GM12878 (cell line): ENCODE results near the gene STX8. TPM values are rescaled to one million over a fixed set of nuclear protein-coding genes. Genes with fewer than 3 reads are reported as not detected.

ENCODE experiments used
- ATAC-seq: fragments of 200-7000 bp; cut with Tn5 transposase; 3 replicates; pipeline ENCODE4 v1.9.1; 2020; ENCODE audit warnings: mild to moderate bottlenecking, moderate library complexity
- BruUV-seq: library from RNA; stranded (reverse); fragments of 400-500 nt; replicated peaks from 2 replicates; lab custom pipeline; 2021; lab: Mats Ljungman, UMichigan
- CTCF ChIA-PET: fragments of 300-600 bp; sonication (Branson Sonifier 250); formaldehyde crosslinking; extraction: SDS; loops from one replicate; lab custom pipeline; 2021; ENCODE audit warnings: inconsistent platforms; lab: Yijun Ruan, JAX
- POLR2A ChIA-PET: fragments of 350-600 bp; formaldehyde crosslinking; extraction: SDS; loops from one replicate; lab custom pipeline; 2021; ENCODE audit warnings: inconsistent platforms; lab: Charles Lee
- RAD21 ChIA-PET: fragments of 300-600 bp; sonication (Branson Sonifier 250); formaldehyde crosslinking; loops from one replicate; lab custom pipeline; 2023; ENCODE audit warnings: antibody characterized with exemption; ENCODE audit not compliant: unreplicated experiment; lab: Charles Lee
- SMC1A ChIA-PET: fragments of 300-600 bp; sonication (Branson Sonifier 250); formaldehyde crosslinking; loops from one replicate; lab custom pipeline; 2023; ENCODE audit not compliant: unreplicated experiment, uncharacterized antibody; lab: Charles Lee
- DNase-seq: peaks from one replicate; pipeline ENCODE4 v3.0.0-alpha.2; 2011; ENCODE audit warnings: low read depth, low spot score
- FAIRE-seq: peaks from 3 replicates; lab custom pipeline; 2011; peaks lifted over from hg19 to GRCh38; lab: Jason Lieb, UNC
- H2AFZ ChIP-seq: 2 replicates; pipeline ENCODE4 v1.6.0; 2011; ENCODE audit warnings: low read depth, low read length, control low read depth; ENCODE audit not compliant: control insufficient read depth
- H3K27ac ChIP-seq: 2 replicates; pipeline ENCODE4 v1.5.1; 2011; ENCODE audit warnings: control low read depth; ENCODE audit not compliant: control insufficient read depth, insufficient read depth
- H3K27me3 ChIP-seq, 2 experiments: replicated peaks in 1 of 2; 2 replicates each; pipeline versions ENCODE4 v1.6.0 to v1.6.1; 2011; ENCODE audit warnings: low read length in 1 of 2; ENCODE audit not compliant: control insufficient read depth in 2 of 2, insufficient read depth in 2 of 2
- H3K36me3 ChIP-seq, 2 experiments: 2 replicates each; pipeline ENCODE4 v1.5.1; 2011; ENCODE audit warnings: low read length in 1 of 2; ENCODE audit not compliant: control insufficient read depth in 2 of 2, insufficient read depth in 2 of 2
- H3K4me1 ChIP-seq: 2 replicates; pipeline ENCODE4 v1.6.1; 2011; ENCODE audit warnings: mild to moderate bottlenecking, low read length, moderate library complexity, mixed read lengths; ENCODE audit not compliant: control insufficient read depth, insufficient read depth
- H3K4me2 ChIP-seq: 2 replicates; pipeline ENCODE4 v1.6.0; 2011; ENCODE audit warnings: control low read depth; ENCODE audit not compliant: control insufficient read depth, insufficient read depth
- H3K4me3 ChIP-seq: fragments of 200-600 bp; sonication (generic); 2 replicates; pipeline ENCODE4 v1.5.1; 2016
- H3K79me2 ChIP-seq: 2 replicates; pipeline ENCODE4 v1.6.0; 2011; ENCODE audit warnings: low read length; ENCODE audit not compliant: control insufficient read depth, insufficient read depth
- H3K9ac ChIP-seq: 2 replicates; pipeline ENCODE4 v1.8.0; 2011; ENCODE audit warnings: low read length, control low read depth, mixed read lengths; ENCODE audit not compliant: control insufficient read depth, insufficient read depth
- H3K9me3 ChIP-seq: replicated peaks from 3 replicates; pipeline ENCODE4 v1.5.1; 2011; ENCODE audit warnings: mild to moderate bottlenecking, low read length; ENCODE audit not compliant: control insufficient read depth, insufficient read depth
- H4K20me1 ChIP-seq: 2 replicates; pipeline ENCODE4 v1.6.0; 2011; ENCODE audit not compliant: control insufficient read depth, insufficient read depth
- BACH1 ChIP-seq: fragments of 450-650 bp; IDR thresholded peaks from 2 replicates; pipeline ENCODE4 v1.6.1; 2017; ENCODE audit warnings: mild to moderate bottlenecking, borderline replicate concordance
- HDGF ChIP-seq: fragments of 450-650 bp; IDR thresholded peaks from 2 replicates; pipeline ENCODE4 v1.6.1; 2016; ENCODE audit warnings: antibody characterized with exemption
- KDM1A ChIP-seq: fragments of 200-600 bp; sonication (generic); IDR thresholded peaks from 2 replicates; pipeline ENCODE4 v1.6.1; 2016; ENCODE audit warnings: borderline replicate concordance
- MTA2 ChIP-seq: fragments of 450-650 bp; IDR thresholded peaks from 2 replicates; pipeline ENCODE4 v1.6.1; 2016; ENCODE audit warnings: low read depth, mild to moderate bottlenecking, moderate library complexity
- NFYA ChIP-seq: IDR thresholded peaks from 2 replicates; pipeline ENCODE4 v1.6.1; 2011; ENCODE audit warnings: low read depth, mild to moderate bottlenecking, low read length, improper control_type of control experiment, borderline replicate concordance
- RAD21 ChIP-seq: IDR thresholded peaks from 2 replicates; pipeline ENCODE4 v1.6.1; 2011; ENCODE audit warnings: mild to moderate bottlenecking, low read depth, low read length, moderate library complexity; ENCODE audit not compliant: insufficient read depth
- REST ChIP-seq: IDR thresholded peaks from 2 replicates; pipeline ENCODE4 v1.6.1; 2012; ENCODE audit warnings: mild to moderate bottlenecking, low read depth, low read length
- RUNX3 ChIP-seq: IDR thresholded peaks from 2 replicates; pipeline ENCODE4 v1.6.1; 2012; ENCODE audit warnings: low read length, inconsistent platforms
- STAT3 ChIP-seq: IDR thresholded peaks from 2 replicates; pipeline ENCODE4 v1.6.1; 2011; ENCODE audit warnings: low read depth, low read length, improper control_type of control experiment
- TCF7 ChIP-seq: IDR thresholded peaks from 2 replicates; pipeline ENCODE4 v1.6.1; 2014; ENCODE audit warnings: antibody characterized with exemption, borderline replicate concordance
- ZNF687 ChIP-seq: fragments of 450-650 bp; IDR thresholded peaks from 2 replicates; pipeline ENCODE4 v1.6.1; 2017; ENCODE audit warnings: mild to moderate bottlenecking, moderate library complexity
- WGBS: methylation state at CpG from one replicate; pipeline ENCODE4 v1.1.6; 2016; ENCODE audit warnings: low lambda C conversion rate; ENCODE audit not compliant: insufficient replicate concordance, insufficient coverage; ENCODE audit errors: missing lambda C conversion rate; 5-methylcytosine and 5-hydroxymethylcytosine counted together
- in situ Hi-C: fragments of 300-500 bp; cut with MboI; formaldehyde crosslinking; loops from 9 replicates; pipeline ENCODE4 v1.14.3; 2018; ENCODE audit warnings: mixed read lengths
- intact Hi-C: fragments of 100-400 bp; cut with micrococcal nuclease; formaldehyde crosslinking; loops from one replicate; pipeline ENCODE4 v1.14.2; 2022; ENCODE audit not compliant: unreplicated experiment
- polyA plus RNA-seq, 11 experiments: library from polyadenylated mRNA; depleted of rRNA in 4 of 11; unstranded in 6 of 11; stranded (reverse) in 5 of 11; fragments of >200 nt; fragmentation: Nextera tagmentation in 4 of 11; fragmentation: Illumina TruSeq in 1 of 11; extraction: Ambion mirVana in 4 of 11; extraction: Trizol in 1 of 11; gene quantifications; 1 replicate in 1 of 11; 2 replicates in 10 of 11; pipeline versions ENCODE4 v1.2.1 to v1.2.3, GENCODE V29; 2011 to 2016; ENCODE audit warnings: inconsistent platforms in 2 of 11, missing spikeins in 2 of 11, low read depth in 1 of 11
- total RNA-seq, 4 experiments: library from RNA; depleted of rRNA in 3 of 4; stranded (reverse); fragments of >200 nt in 3 of 4; fragmentation: Illumina TruSeq in 1 of 4; extraction: Trizol in 1 of 4; gene quantifications; 2 replicates each; pipeline versions ENCODE4 v1.2.1 to v1.2.3, GENCODE V29; 2013 to 2021

The STX8 gene
- total and polyA plus RNA-seq, 10 of the 15 experiments (the other 5 are each of a cell fraction or from before 2014, with no cell fraction given): 47.9 to 151 (median 72.9) TPM

- no peak for TF ChIP-seq REST
These were observed 352.1 kb downstream of the STX8 start (continued) for GRCh38 chr17:9223531-9223930.

- Histone ChIP-seq H2AFZ (no peak overlapping the region), H3K4me1 (peaks cover 4% of the 10 kb centered on the region; the same call in 1 of the 2 replicates), H4K20me1 (no peaks in the 10 kb centered on the region), H3K4me3 (no peak overlapping the region), H3K36me3 (no peaks in the 10 kb centered on the region), H3K4me2 (no peak overlapping the region), H3K27me3 (no peaks in the 10 kb centered on the region; a peak in 1 of 4 replicates), H3K9ac (no peak overlapping the region), H3K27ac (no peak overlapping the region), H3K79me2 (no peaks in the 10 kb centered on the region), H3K9me3 (no peaks in the 10 kb centered on the region; the same call in 2 of the 3 replicates)
- in situ Hi-C loops (no loop called here), intact Hi-C loops (no loop called here)
- 41% methylated on average over 5 of the region's 5 CpGs for WGBS
- FAIRE-seq: no peak
- no peak for DNase-seq
- ATAC-seq: no peak
- ChIA-PET RAD21 (no interaction called here), CTCF (no interaction called here), SMC1A (no interaction called here), POLR2A (no interaction called here)
- no TSS peak for BruUV-seq
- TF ChIP-seq BACH1 (no peak), TCF7 (no peak), NFYA (no peak), REST (no peak), MTA2 (no peak), KDM1A (no peak), HDGF (no peak), RAD21 (no peak), ZNF687 (no peak), STAT3 (no peak), RUNX3 (no peak)
These were observed 353.8 kb downstream of the STX8 start for GRCh38 chr17:9221922-9222180.
